ENCODE measurements around the gene NUDT16L1. TPM values are rescaled to one million over a fixed set of nuclear protein-coding genes. Genes with fewer than 3 reads are reported as not detected.

Gene NUDT16L1
- total and polyA plus RNA-seq, 2 of the 13 experiments (the other 11 are each of a cell fraction or from before 2014, with no cell fraction given): 28.0 to 40.5 TPM

GRCh38 chr16:4692460-4693295 is 684 bp upstream of the NUDT16L1 start (continued):
- TF ChIP-seq ZBTB43 (CRISPR knock-in tag; conservative IDR thresholded peaks at IDR 0.05) (no peak), ZBTB20 (CRISPR knock-in tag; IDR thresholded peaks at IDR 0.05; ENCODE audit: borderline replicate concordance, low read depth) (peak; percentile 2; the same call in 1 of the 2 replicates), RCOR2 (CRISPR knock-in tag; IDR thresholded peaks at IDR 0.05) (no peak), MAFF (IDR thresholded peaks at IDR 0.05; ENCODE audit: low read depth, low read length) (no peak), ZNF782 (CRISPR knock-in tag; IDR thresholded peaks at IDR 0.05; ENCODE audit: borderline replicate concordance) (no peak; the same call in 1 of the 2 replicates), ZNF484 (CRISPR knock-in tag; IDR thresholded peaks at IDR 0.05; ENCODE audit: borderline replicate concordance, low read depth) (no peak), HES4 (CRISPR knock-in tag; IDR thresholded peaks at IDR 0.05; ENCODE audit: borderline replicate concordance) (no peak), ZNF407 (CRISPR knock-in tag; IDR thresholded peaks at IDR 0.05; ENCODE audit: not compliant biosample characterization) (peak; percentile 18), KDM1A (CRISPR knock-in tag; IDR thresholded peaks at IDR 0.05) (no peak), ZNF274 (CRISPR knock-in tag; IDR thresholded peaks at IDR 0.05) (no peak), EED (CRISPR knock-in tag; IDR thresholded peaks at IDR 0.05) (0 out of 2 replicates have a peak, but pooled peaks have one; percentile 33), HOXA3 (CRISPR knock-in tag; IDR thresholded peaks at IDR 0.05) (no peak), FOXM1 (CRISPR knock-in tag; IDR thresholded peaks at IDR 0.05) (no peak)
- TF ChIP-seq, protein P1, sequence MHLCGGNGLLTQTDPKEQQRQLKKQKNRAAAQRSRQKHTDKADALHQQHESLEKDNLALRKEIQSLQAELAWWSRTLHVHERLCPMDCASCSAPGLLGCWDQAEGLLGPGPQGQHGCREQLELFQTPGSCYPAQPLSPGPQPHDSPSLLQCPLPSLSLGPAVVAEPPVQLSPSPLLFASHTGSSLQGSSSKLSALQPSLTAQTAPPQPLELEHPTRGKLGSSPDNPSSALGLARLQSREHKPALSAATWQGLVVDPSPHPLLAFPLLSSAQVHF (CRISPR knock-in tag; IDR thresholded peaks at IDR 0.05): no peak; the same call in 1 of the 2 replicates
- TF ChIP-seq, protein P2, sequence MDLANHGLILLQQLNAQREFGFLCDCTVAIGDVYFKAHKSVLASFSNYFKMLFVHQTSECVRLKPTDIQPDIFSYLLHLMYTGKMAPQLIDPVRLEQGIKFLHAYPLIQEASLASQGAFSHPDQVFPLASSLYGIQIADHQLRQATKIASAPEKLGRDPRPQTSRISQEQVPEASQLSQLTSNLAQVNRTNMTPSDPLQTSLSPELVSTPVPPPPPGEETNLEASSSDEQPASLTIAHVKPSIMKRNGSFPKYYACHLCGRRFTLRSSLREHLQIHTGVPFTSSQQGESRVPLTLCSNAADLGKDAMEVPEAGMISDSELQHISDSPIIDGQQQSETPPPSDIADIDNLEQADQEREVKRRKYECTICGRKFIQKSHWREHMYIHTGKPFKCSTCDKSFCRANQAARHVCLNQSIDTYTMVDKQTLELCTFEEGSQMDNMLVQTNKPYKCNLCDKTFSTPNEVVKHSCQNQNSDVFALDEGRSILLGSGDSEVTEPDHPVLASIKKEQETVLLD (CRISPR knock-in tag; IDR thresholded peaks at IDR 0.05; ENCODE audit: low read depth): no peak

Measured in HepG2 (cell line).